H1 (cell line): ENCODE data around the gene BEX2. TPM values are rescaled to one million over a fixed set of nuclear protein-coding genes. Genes with fewer than 3 reads are reported as not detected.

Experiments
- CTCF ChIA-PET: fragments of 300-600 bp; sonication (Branson Sonifier 250); formaldehyde crosslinking; loops from one replicate; lab custom pipeline; 2021; ENCODE audit not compliant: partially characterized antibody; lab: Charles Lee
- POLR2A ChIA-PET: fragments of 300-600 bp; sonication (Branson Sonifier 250); formaldehyde crosslinking; loops from one replicate; lab custom pipeline; 2021; ENCODE audit warnings: inconsistent platforms; ENCODE audit not compliant: partially characterized antibody; lab: Charles Lee
- DNase-seq, 2 experiments: peaks; one replicate each; pipeline versions ENCODE4 v3.0.0 to v3.0.0-alpha.2; 2010 to 2022; ENCODE audit warnings: low spot score in 2 of 2, low read depth in 1 of 2, mixed read lengths in 1 of 2
- FAIRE-seq: peaks from 2 replicates; lab custom pipeline; 2011; peaks lifted over from hg19 to GRCh38; lab: Jason Lieb, UNC
- H2AFZ ChIP-seq: 2 replicates; pipeline ENCODE4 v1.8.1; 2012; ENCODE audit warnings: low read length, inconsistent platforms
- H2AK5ac ChIP-seq: 2 replicates; pipeline ENCODE4 v1.6.1; 2013; ENCODE audit warnings: low read depth, low read length
- H2BK120ac ChIP-seq: replicated peaks from 2 replicates; pipeline ENCODE3; 2013; ENCODE audit warnings: low read depth, low read length, inconsistent platforms
- H2BK12ac ChIP-seq: 2 replicates; pipeline ENCODE4 v1.6.1; 2013; ENCODE audit warnings: low read depth, low read length
- H2BK15ac ChIP-seq: 2 replicates; pipeline ENCODE4 v1.6.1; 2013; ENCODE audit warnings: low read length
- H2BK20ac ChIP-seq: 2 replicates; pipeline ENCODE4 v1.6.1; 2013; ENCODE audit warnings: low read length
- H2BK5ac ChIP-seq: 2 replicates; pipeline ENCODE4 v1.6.1; 2013; ENCODE audit warnings: low read depth, low read length
- H3K14ac ChIP-seq: 2 replicates; pipeline ENCODE4 v1.6.1; 2013; ENCODE audit warnings: inconsistent platforms; ENCODE audit not compliant: insufficient read length
- H3K18ac ChIP-seq: 2 replicates; pipeline ENCODE4 v1.6.1; 2013; ENCODE audit warnings: low read length; ENCODE audit errors: extremely low read depth
- H3K23ac ChIP-seq: 2 replicates; pipeline ENCODE4 v1.6.1; 2013; ENCODE audit warnings: inconsistent platforms; ENCODE audit not compliant: insufficient read length
- H3K23me2 ChIP-seq: 2 replicates; pipeline ENCODE4 v1.6.1; 2013; ENCODE audit warnings: low read depth, low read length
- H3K27ac ChIP-seq: 2 replicates; pipeline ENCODE4 v1.6.1; 2011; ENCODE audit warnings: low read depth, low read length, inconsistent platforms
- H3K27me3 ChIP-seq, 4 experiments: replicated peaks in 1 of 4; 1 replicate in 1 of 4; 2 replicates in 3 of 4; pipeline versions ENCODE4 v1.6.1 to v1.8.1; 2011 to 2013; ENCODE audit warnings: low read length in 3 of 4, mild to moderate bottlenecking in 3 of 4, inconsistent platforms in 2 of 4, mixed read lengths in 2 of 4, moderate library complexity in 1 of 4; ENCODE audit not compliant: control insufficient read depth in 3 of 4, insufficient read depth in 3 of 4; ENCODE audit errors: extremely low read depth in 1 of 4
- H3K36me3 ChIP-seq, 4 experiments: 2 replicates each; pipeline versions ENCODE4 v1.6.1 to v1.8.1; 2011 to 2013; ENCODE audit warnings: mild to moderate bottlenecking in 4 of 4, low read length in 3 of 4, moderate library complexity in 2 of 4, control low read depth in 1 of 4, inconsistent platforms in 1 of 4; ENCODE audit not compliant: insufficient read depth in 4 of 4, control insufficient read depth in 2 of 4
- H3K4ac ChIP-seq: replicated peaks from 2 replicates; pipeline ENCODE3; 2013; ENCODE audit warnings: low read length, low read depth, mixed read lengths, inconsistent platforms; ENCODE audit not compliant: insufficient read length
- H3K4me1 ChIP-seq, 4 experiments: replicated peaks in 1 of 4; 1 replicate in 1 of 4; 2 replicates in 3 of 4; pipeline versions ENCODE4 v1.6.1 to v1.8.1; 2011 to 2013; ENCODE audit warnings: low read length in 3 of 4, inconsistent platforms in 2 of 4, mixed read lengths in 1 of 4; ENCODE audit not compliant: insufficient read depth in 4 of 4, control insufficient read depth in 3 of 4
- H3K4me2 ChIP-seq, 2 experiments: 2 replicates each; pipeline versions ENCODE4 v1.6.1 to v1.8.1; 2011 to 2013; ENCODE audit warnings: low read depth in 2 of 2, low read length in 2 of 2, control low read depth in 1 of 2, inconsistent platforms in 1 of 2, mild to moderate bottlenecking in 1 of 2; ENCODE audit not compliant: insufficient read depth in 1 of 2
- H3K4me3 ChIP-seq, 4 experiments: fragments of 200-600, 300-600 bp in 1 of 4; sonication (generic), shearing (Covaris generic), sonication (Bioruptor Twin) in 1 of 4; 2 replicates each; pipeline versions ENCODE4 v1.5.1 to v1.8.1; 2011 to 2016; ENCODE audit warnings: low read length in 4 of 4, low read depth in 3 of 4, control low read depth in 2 of 4, inconsistent platforms in 2 of 4, mild to moderate bottlenecking in 2 of 4, mixed read lengths in 1 of 4, moderate library complexity in 1 of 4; ENCODE audit not compliant: insufficient read depth in 2 of 4; ENCODE audit errors: extremely low read depth in 1 of 4
- H3K56ac ChIP-seq: replicated peaks from 2 replicates; pipeline ENCODE3; 2013; ENCODE audit warnings: low read depth, mild to moderate bottlenecking, mixed read lengths, low read length, inconsistent platforms; ENCODE audit not compliant: insufficient read length
- H3K79me1 ChIP-seq: 2 replicates; pipeline ENCODE4 v1.6.1; 2013; ENCODE audit warnings: low read depth, low read length, control low read depth
- H3K79me2 ChIP-seq, 2 experiments: 2 replicates each; pipeline versions ENCODE4 v1.6.1 to v1.8.1; 2012 to 2013; ENCODE audit warnings: low read length in 2 of 2, mild to moderate bottlenecking in 2 of 2, inconsistent platforms in 1 of 2; ENCODE audit not compliant: insufficient read depth in 2 of 2, control insufficient read depth in 1 of 2
- H3K9ac ChIP-seq, 4 experiments: replicated peaks in 1 of 4; 1 replicate in 1 of 4; 2 replicates in 3 of 4; pipeline versions ENCODE4 v1.6.1 to v1.8.1; 2011 to 2013; ENCODE audit warnings: low read depth in 3 of 4, low read length in 3 of 4, control low read depth in 2 of 4, mild to moderate bottlenecking in 2 of 4, moderate library complexity in 2 of 4, inconsistent platforms in 1 of 4; ENCODE audit errors: extremely low read depth in 1 of 4
- H3K9me3 ChIP-seq, 2 experiments: 2 replicates each; pipeline versions ENCODE4 v1.6.1 to v1.8.1; 2012 to 2013; ENCODE audit warnings: mild to moderate bottlenecking in 2 of 2, moderate library complexity in 2 of 2, control low read depth in 1 of 2, inconsistent platforms in 1 of 2, low read depth in 1 of 2, low read length in 1 of 2, mixed read lengths in 1 of 2; ENCODE audit not compliant: insufficient read depth in 2 of 2
- H4K20me1 ChIP-seq, 2 experiments: replicated peaks in 1 of 2; 2 replicates each; pipeline versions ENCODE3 to v1.8.1; 2011 to 2013; ENCODE audit warnings: inconsistent platforms in 2 of 2, low read length in 2 of 2, mild to moderate bottlenecking in 1 of 2; ENCODE audit not compliant: insufficient read depth in 2 of 2, control insufficient read depth in 1 of 2
- H4K5ac ChIP-seq: 2 replicates; pipeline ENCODE4 v1.6.1; 2013; ENCODE audit warnings: low read length, low read depth, mixed read lengths, inconsistent platforms; ENCODE audit not compliant: insufficient read length
- H4K8ac ChIP-seq: 2 replicates; pipeline ENCODE4 v1.8.0; 2013; ENCODE audit warnings: mild to moderate bottlenecking, moderate library complexity, low read length, inconsistent platforms; ENCODE audit not compliant: insufficient read depth; ENCODE audit errors: extremely low read depth
- H4K91ac ChIP-seq: replicated peaks from 2 replicates; pipeline ENCODE3; 2013; ENCODE audit warnings: low read length, mixed read lengths, inconsistent platforms; ENCODE audit not compliant: insufficient read length
- CTCF ChIP-seq, 3 experiments: IDR thresholded peaks; 1 replicate in 2 of 3; 2 replicates in 1 of 3; pipeline versions ENCODE4 v1.5.1 to v1.6.1; 2011; ENCODE audit warnings: low read length in 3 of 3, mild to moderate bottlenecking in 3 of 3, inconsistent platforms in 2 of 3, low read depth in 1 of 3, moderate library complexity in 1 of 3; ENCODE audit not compliant: insufficient read depth in 1 of 3; ENCODE audit errors: control extremely low read depth in 1 of 3
- KDM4A ChIP-seq: IDR thresholded peaks from one replicate; pipeline ENCODE4 v1.7.1; 2012; ENCODE audit warnings: low read depth, mild to moderate bottlenecking, moderate library complexity, low read length, inconsistent platforms; ENCODE audit not compliant: severe bottlenecking
- RAD21 ChIP-seq, 2 experiments: IDR thresholded peaks in 1 of 2; conservative IDR thresholded peaks in 1 of 2; 2 replicates each; pipeline ENCODE4 v1.6.1; 2011; ENCODE audit warnings: low read depth in 2 of 2, low read length in 2 of 2, improper control_type of control experiment in 1 of 2, inconsistent platforms in 1 of 2, mild to moderate bottlenecking in 1 of 2, moderate library complexity in 1 of 2
- WGBS, 2 experiments: shearing (Covaris generic) in 1 of 2; methylation state at CpG; one replicate each; pipeline versions ENCODE4 v1.1.6 to v1.1.7; 2013 to 2015; ENCODE audit warnings: low lambda C conversion rate in 2 of 2, mixed read lengths in 2 of 2, inconsistent platforms in 1 of 2, low coverage in 1 of 2, missing lambda C conversion rate in 1 of 2; ENCODE audit not compliant: insufficient replicate concordance in 2 of 2, insufficient coverage in 1 of 2, insufficient read length in 1 of 2; ENCODE audit errors: extremely low coverage in 1 of 2, missing lambda C conversion rate in 1 of 2; 5-methylcytosine and 5-hydroxymethylcytosine counted together
- polyA plus RNA-seq, 7 experiments: library from polyadenylated mRNA; depleted of rRNA in 3 of 7; stranded (reverse) in 5 of 7; unstranded in 2 of 7; fragments of >200 nt in 5 of 7; fragments of 200-250 nt in 2 of 7; gene quantifications; 1 replicate in 5 of 7; 2 replicates in 1 of 7; 4 replicates in 1 of 7; pipeline versions ENCODE4 v1.2.1 to v1.2.3, GENCODE V29; 2011 to 2013; ENCODE audit warnings: missing spikeins in 2 of 7, mixed read lengths in 2 of 7
- total RNA-seq: library from RNA; stranded (reverse); fragmentation: NEBNext Ultra II Directional; extraction: Animal tissue kit (Norgen Biotek cat#: 25700); gene quantifications from 2 replicates; pipeline ENCODE4 v1.2.1, GENCODE V29; 2021

Gene BEX2
- total and polyA plus RNA-seq, 2 of the 8 experiments (the other 6 are each of a cell fraction or from before 2014, with no cell fraction given) = 53.8 to 60.2 TPM

GRCh38 chrX:103347682-103348397, 37.0 kb upstream of the BEX2 start:
- H2AK5ac ChIP-seq = no peak overlapping the region
- no peak for DNase-seq
- H3K9ac ChIP-seq = no peak overlapping the region; a peak in 1 of 7 replicates
- no peak overlapping the region for H3K18ac ChIP-seq
- no peaks in the 10 kb centered on the region; a peak in 3 of 7 replicates for H3K4me1 ChIP-seq
- 23% methylated on average over 18 of the region's 29 CpGs; no CpG with 5 or more reads in 1 of the 2 experiments for WGBS, 2 experiments
- peak overlapping the region in 2 of 4 experiments; percentile 17 to 51; a peak in 3 of 8 replicates for H3K4me3 ChIP-seq
- no peak overlapping the region for H2BK5ac ChIP-seq
- no peaks in the 10 kb centered on the region for H3K9me3 ChIP-seq
- no peaks in the 10 kb centered on the region for H3K36me3 ChIP-seq
- H3K27ac ChIP-seq = no peak overlapping the region
- H3K4ac ChIP-seq = no peak overlapping the region
- no peaks in the 10 kb centered on the region for H4K20me1 ChIP-seq
- H3K14ac ChIP-seq = no peak overlapping the region
- H4K5ac ChIP-seq = no peak overlapping the region
- no peaks in the 10 kb centered on the region for H3K79me1 ChIP-seq
- H3K4me2 ChIP-seq = peak overlapping the region; percentile 70 to 83
- no peak overlapping the region for H2BK20ac ChIP-seq
- no peak overlapping the region for H3K56ac ChIP-seq
- H3K79me2 ChIP-seq = no peaks in the 10 kb centered on the region
- no peak for FAIRE-seq
- H3K23ac ChIP-seq = no peak overlapping the region
- H3K23me2 ChIP-seq = peaks cover 6% of the 10 kb centered on the region; the same call in 1 of the 2 replicates
- POLR2A ChIA-PET = interaction anchor here (0.8 to 3.6 kb wide), 5 partner anchors 9 to 155 kb away, joined by 3 to 12 read pairs (median 3); partner anchors contain the start of genes BEX3 and TCEAL9
- H2BK15ac ChIP-seq = no peak overlapping the region
- no peak overlapping the region for H2BK120ac ChIP-seq
- no peak overlapping the region for H2BK12ac ChIP-seq
- H4K8ac ChIP-seq = no peak overlapping the region
- 0 out of 4 replicates have a peak, but pooled peaks of 1 of the 3 experiments have one; percentile 7 for TF ChIP-seq CTCF (IDR thresholded peaks at IDR 0.05; ENCODE audit: control extremely low read depth in 1 of 3, insufficient read depth in 1 of 3, low read depth in 1 of 3, low read length in 3 of 3)
- no peak for TF ChIP-seq KDM4A
- TF ChIP-seq RAD21 (IDR thresholded peaks at IDR 0.05 in 1 of 2, conservative IDR thresholded peaks at IDR 0.05 in 1 of 2; ENCODE audit: low read depth in 2 of 2, low read length in 2 of 2) = peak in 1 of 2 experiments; percentile 15; a peak in 1 of 4 replicates
- CTCF ChIA-PET = interaction anchor here (1.3 kb wide), 1 partner anchor 116 kb away, joined by 5 read pairs; no protein-coding TSS in a partner anchor
- H3K27me3 ChIP-seq = no peaks in the 10 kb centered on the region
- H4K91ac ChIP-seq = no peak overlapping the region
- H2AFZ ChIP-seq = no peak overlapping the region; the same call in 1 of the 2 replicates
